Upper lobe of right lung (tissue), 1 donor: Measurements from ENCODE around the gene PACS2. TPM values are rescaled to one million over a fixed set of nuclear protein-coding genes. Genes with fewer than 3 reads are reported as not detected.

ENCODE experiments used
- ATAC-seq: fragments of 200-7000 bp; cut with Tn5 transposase; one replicate; pipeline ENCODE4 v1.9.1; 2020; ENCODE audit warnings: mild to moderate bottlenecking, moderate library complexity
- DNase-seq: peaks from one replicate; pipeline ENCODE4 v3.0.0-alpha.2; 2020
- H3K27ac ChIP-seq: fragments of 200-600 bp; one replicate; pipeline ENCODE4 v1.8.0; 2022
- H3K27me3 ChIP-seq: fragments of 200-600 bp; one replicate; pipeline ENCODE4 v1.8.0; 2022; ENCODE audit warnings: mild to moderate bottlenecking
- H3K36me3 ChIP-seq: fragments of 200-600 bp; one replicate; pipeline ENCODE4 v1.8.0; 2022
- H3K4me1 ChIP-seq: fragments of 200-600 bp; one replicate; pipeline ENCODE4 v1.8.0; 2022
- H3K4me3 ChIP-seq: fragments of 200-600 bp; one replicate; pipeline ENCODE4 v1.8.0; 2022; ENCODE audit warnings: mild to moderate bottlenecking
- H3K9me3 ChIP-seq: fragments of 200-600 bp; one replicate; pipeline ENCODE4 v1.8.0; 2022
- intact Hi-C: fragments of 100-400 bp; cut with DNase I; formaldehyde crosslinking; loops from one replicate; pipeline ENCODE4 v1.11.0; 2022
- total RNA-seq: library from RNA; stranded (reverse); fragmentation: NEBNext Ultra II Directional; extraction: Animal tissue kit (Norgen Biotek cat#: 25700); gene quantifications from one replicate; pipeline ENCODE4 v1.2.1, GENCODE V29; 2021
- TF ChIP-seq, protein P1 (sequence below): fragments of 200-600 bp; IDR thresholded peaks from one replicate; pipeline ENCODE4 v1.8.0; 2022; ENCODE audit warnings: antibody characterized with exemption
- donor health status: DM: no; HTN: yes; CAD: no; lungs with severe emphysema.

PACS2 gene
- total RNA-seq, 1 donor from 2014 or later: 86.6 TPM

DNA sequence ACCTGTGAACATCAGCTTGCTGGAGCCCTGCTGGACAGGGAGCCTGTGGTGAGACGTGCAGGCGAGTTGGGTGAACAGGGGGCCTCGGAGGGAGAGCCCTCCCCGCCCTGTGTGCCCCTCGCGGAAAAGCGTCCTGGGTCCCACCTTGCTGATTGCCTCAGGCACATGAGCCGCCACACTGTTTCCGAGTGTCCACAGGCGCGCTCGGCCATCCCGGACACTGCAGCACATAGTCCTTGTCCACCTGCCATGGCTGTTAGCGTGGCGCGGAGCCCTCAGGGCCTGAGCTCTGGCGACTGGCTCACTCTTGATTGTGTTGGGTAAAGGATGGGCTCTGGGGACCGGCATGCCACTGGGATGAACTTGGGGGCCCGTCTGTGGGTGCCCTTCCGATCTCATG is 40.0 kb downstream of the PACS2 start:
- ATAC-seq: no peak
- TF ChIP-seq, protein P1, sequence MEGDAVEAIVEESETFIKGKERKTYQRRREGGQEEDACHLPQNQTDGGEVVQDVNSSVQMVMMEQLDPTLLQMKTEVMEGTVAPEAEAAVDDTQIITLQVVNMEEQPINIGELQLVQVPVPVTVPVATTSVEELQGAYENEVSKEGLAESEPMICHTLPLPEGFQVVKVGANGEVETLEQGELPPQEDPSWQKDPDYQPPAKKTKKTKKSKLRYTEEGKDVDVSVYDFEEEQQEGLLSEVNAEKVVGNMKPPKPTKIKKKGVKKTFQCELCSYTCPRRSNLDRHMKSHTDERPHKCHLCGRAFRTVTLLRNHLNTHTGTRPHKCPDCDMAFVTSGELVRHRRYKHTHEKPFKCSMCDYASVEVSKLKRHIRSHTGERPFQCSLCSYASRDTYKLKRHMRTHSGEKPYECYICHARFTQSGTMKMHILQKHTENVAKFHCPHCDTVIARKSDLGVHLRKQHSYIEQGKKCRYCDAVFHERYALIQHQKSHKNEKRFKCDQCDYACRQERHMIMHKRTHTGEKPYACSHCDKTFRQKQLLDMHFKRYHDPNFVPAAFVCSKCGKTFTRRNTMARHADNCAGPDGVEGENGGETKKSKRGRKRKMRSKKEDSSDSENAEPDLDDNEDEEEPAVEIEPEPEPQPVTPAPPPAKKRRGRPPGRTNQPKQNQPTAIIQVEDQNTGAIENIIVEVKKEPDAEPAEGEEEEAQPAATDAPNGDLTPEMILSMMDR: no peak
- no peak for DNase-seq

DNA sequence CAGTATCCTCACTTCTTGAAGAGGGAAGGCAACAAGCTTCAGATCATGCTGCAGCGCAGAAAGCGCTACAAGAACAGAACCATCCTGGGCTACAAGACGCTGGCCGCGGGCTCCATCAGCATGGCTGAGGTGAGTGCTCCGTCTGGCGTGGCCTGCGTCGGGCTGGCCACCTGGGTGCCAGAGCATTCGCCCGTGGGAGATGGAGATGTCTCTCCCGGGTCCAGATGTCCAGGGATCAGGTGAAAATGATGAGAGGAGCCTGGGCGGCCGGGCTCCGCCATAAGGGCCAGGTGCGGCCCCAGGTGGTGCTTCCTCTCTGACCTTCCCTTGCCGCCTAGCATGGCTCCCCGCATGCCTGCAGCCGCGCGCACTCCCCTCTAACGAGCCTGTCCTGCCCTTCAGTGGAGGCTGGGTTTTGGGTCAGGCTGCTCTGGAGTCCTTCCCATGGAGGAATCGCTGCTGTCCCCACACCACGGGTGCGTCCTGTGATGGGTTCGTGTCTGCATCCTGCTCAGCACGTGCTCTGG is 40.6 kb downstream of the PACS2 start:
- Histone ChIP-seq H3K27ac (no peak overlapping the region), H3K27me3 (no peaks in the 10 kb centered on the region), H3K4me3 (no peak overlapping the region), H3K36me3 (peaks cover 7% of the 10 kb centered on the region), H3K9me3 (no peaks in the 10 kb centered on the region), H3K4me1 (peaks cover 5% of the 10 kb centered on the region)
- intact Hi-C loops: loop anchor here (5.0 to 10.0 kb wide), 2 partner anchors 153 to 260 kb away; no protein-coding TSS in a partner anchor
- ATAC-seq (no peak), DNase-seq (no peak)
- TF ChIP-seq, protein P1: no peak

More for the DNA sequence above, 40.0 kb downstream of the PACS2 start:
- Histone ChIP-seq H3K27me3 (no peaks in the 10 kb centered on the region), H3K9me3 (no peaks in the 10 kb centered on the region), H3K36me3 (peaks cover 7% of the 10 kb centered on the region), H3K4me3 (no peak overlapping the region), H3K27ac (no peak overlapping the region), H3K4me1 (peaks cover 5% of the 10 kb centered on the region)
- intact Hi-C loops: loop anchor here (10.0 kb wide), 1 partner anchor 260 kb away; no protein-coding TSS in a partner anchor

DNA sequence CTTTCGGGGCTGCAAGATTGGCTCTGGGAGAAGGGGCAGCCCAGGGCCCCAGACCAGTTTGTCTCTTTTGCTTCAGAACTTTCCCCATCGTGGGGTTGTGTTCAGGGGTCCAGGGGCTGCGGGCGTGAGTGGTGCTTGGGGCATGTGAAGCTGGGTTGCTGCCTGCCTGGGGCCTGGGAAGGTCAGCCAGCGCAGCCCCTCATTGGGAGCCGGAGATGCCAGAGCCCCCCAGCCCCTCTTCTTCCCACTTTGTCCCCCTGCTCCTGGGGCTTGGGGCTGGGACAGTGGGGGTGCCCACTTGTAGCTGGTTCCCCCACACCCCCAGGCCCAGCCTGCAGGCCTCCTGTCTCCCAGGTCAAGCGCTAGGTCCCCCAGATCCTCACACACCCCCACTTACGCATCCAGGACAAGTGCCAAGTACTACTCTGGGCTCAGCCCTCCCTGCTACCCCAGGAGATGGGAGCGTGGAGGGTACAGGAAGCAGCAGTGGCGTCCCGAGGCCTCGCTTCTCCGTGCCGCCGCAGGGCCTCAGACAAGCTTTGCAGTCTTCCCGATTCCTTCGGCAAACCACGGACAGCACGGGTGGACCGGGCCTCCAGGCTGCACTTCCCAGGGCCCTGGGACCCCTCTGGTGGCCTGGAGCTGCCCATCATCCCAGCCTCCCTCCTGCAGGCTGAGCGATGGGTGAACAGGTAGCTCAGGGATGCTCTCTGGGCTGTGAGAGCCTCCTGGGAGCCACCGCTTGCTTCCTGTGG is 41.5 kb downstream of the PACS2 start:
- DNase-seq (no peak), ATAC-seq (no peak)
- Histone ChIP-seq H3K4me3 (no peak overlapping the region), H3K4me1 (peaks cover 5% of the 10 kb centered on the region), H3K36me3 (peaks cover 9% of the 10 kb centered on the region), H3K27me3 (no peaks in the 10 kb centered on the region), H3K27ac (no peak overlapping the region), H3K9me3 (no peaks in the 10 kb centered on the region)
- intact Hi-C loops: loop anchor here (5.0 to 10.0 kb wide), 2 partner anchors 154 to 261 kb away; no protein-coding TSS in a partner anchor
- TF ChIP-seq, protein P1: no peak

DNA sequence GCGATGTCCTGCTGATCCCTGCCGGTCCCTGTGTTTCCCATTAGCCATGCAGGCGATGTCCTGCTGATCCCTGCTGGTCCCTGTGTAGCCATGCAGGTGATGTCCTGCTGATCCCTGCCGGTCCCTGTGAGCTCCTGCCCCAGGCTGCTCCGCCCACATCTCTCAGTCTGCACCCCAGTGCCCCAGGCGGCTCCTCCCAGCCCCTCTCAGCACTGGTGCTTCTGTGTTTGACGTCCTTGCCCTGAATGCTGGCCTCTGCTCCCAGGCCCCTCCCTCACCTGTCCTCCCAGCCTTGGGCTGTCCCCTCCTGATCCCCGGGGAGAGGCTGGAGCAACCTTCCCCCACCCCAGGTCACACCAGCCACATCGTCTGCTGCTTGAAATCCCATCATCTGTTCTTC is 42.4 kb downstream of the PACS2 start:
- no peak overlapping the region for H3K27ac ChIP-seq
- intact Hi-C loops: loop anchor here (5.0 to 10.0 kb wide), 2 partner anchors 155 to 262 kb away; no protein-coding TSS in a partner anchor
- no peak overlapping the region for H3K4me3 ChIP-seq
- no peak for ATAC-seq
- TF ChIP-seq, protein P1: no peak
- H3K36me3 ChIP-seq: peaks cover 9% of the 10 kb centered on the region
- DNase-seq: no peak
- no peaks in the 10 kb centered on the region for H3K27me3 ChIP-seq
- H3K4me1 ChIP-seq: peaks cover 3% of the 10 kb centered on the region
- H3K9me3 ChIP-seq: no peaks in the 10 kb centered on the region

DNA sequence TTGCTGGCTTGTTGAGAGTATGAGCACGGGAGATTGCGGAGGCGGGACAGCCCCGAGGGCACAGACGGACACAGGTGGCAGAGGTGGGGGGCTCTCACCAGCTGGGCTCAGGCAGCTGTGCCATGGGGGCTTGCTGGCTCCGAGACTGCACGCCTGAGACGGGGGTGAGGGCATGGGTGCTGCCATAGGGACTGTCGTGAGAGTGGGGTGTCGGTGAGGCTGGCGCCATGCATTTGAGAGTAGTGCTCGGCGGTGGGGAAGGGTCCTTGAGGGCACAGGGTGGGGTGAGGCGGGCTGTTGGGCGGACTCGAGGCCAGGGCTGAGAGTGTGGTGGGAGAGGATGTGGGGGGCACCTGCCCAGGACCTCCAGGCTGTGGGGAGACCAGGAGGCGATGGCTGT is 43.1 kb downstream of the PACS2 start:
- Histone ChIP-seq H3K27me3 (no peaks in the 10 kb centered on the region), H3K9me3 (no peaks in the 10 kb centered on the region), H3K4me1 (no peaks in the 10 kb centered on the region), H3K27ac (no peak overlapping the region), H3K4me3 (no peak overlapping the region), H3K36me3 (peaks cover 9% of the 10 kb centered on the region)
- peak; percentile 27 for ATAC-seq
- TF ChIP-seq, protein P1: no peak
- intact Hi-C loops: loop anchor here (5.0 to 10.0 kb wide), 2 partner anchors 155 to 263 kb away; no protein-coding TSS in a partner anchor
- no peak for DNase-seq
